Measurements from ENCODE around the gene TLCD1.

TLCD1 gene

DNA sequence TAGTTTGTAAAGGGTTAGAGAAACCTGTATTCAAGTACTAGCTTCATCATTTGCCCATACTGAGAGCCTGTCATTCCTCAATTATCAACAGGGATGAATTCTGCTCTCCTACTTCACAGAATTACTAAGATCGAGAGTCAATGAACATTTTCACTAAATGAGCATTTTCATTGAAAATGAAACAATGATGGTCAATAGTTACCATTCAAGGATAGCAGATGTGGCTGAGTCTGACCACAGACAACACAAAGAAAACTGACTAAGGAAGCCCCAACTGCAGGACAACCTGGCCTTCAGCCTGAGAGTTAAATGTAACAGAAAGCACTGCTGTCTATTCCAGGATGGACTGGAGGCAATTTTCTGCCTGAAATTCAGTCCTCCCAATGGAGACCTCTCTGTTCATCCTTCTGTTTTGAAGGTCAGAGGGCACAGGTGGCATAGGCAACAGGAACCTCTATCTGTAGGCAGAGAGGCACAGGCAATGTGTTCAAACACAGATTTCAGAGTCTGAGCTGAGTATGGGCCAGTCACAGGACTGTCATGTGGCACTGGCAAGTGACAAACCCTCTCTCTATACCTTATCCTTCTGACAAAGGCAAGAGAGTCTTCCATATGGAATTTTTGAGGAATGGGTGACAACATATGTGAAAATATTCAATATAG is 37.2 kb upstream of the TLCD1 start:
- Mint-ChIP-seq H3K36me3 (ENCODE audit: low read depth) (peaks cover 38% of the 10 kb centered on the region), H3K27me3 (ENCODE audit: low read depth, poor library complexity) (no peaks in the 10 kb centered on the region), H3K4me1 (peaks cover 29% of the 10 kb centered on the region), H3K9me3 (no peaks in the 10 kb centered on the region), H3K4me3 (no peak overlapping the region), H3K27ac (no peak overlapping the region)
- TF ChIP-seq, protein P1, sequence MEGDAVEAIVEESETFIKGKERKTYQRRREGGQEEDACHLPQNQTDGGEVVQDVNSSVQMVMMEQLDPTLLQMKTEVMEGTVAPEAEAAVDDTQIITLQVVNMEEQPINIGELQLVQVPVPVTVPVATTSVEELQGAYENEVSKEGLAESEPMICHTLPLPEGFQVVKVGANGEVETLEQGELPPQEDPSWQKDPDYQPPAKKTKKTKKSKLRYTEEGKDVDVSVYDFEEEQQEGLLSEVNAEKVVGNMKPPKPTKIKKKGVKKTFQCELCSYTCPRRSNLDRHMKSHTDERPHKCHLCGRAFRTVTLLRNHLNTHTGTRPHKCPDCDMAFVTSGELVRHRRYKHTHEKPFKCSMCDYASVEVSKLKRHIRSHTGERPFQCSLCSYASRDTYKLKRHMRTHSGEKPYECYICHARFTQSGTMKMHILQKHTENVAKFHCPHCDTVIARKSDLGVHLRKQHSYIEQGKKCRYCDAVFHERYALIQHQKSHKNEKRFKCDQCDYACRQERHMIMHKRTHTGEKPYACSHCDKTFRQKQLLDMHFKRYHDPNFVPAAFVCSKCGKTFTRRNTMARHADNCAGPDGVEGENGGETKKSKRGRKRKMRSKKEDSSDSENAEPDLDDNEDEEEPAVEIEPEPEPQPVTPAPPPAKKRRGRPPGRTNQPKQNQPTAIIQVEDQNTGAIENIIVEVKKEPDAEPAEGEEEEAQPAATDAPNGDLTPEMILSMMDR (IDR thresholded peaks at IDR 0.05) = no peak
- DNase-seq = no peak

DNA sequence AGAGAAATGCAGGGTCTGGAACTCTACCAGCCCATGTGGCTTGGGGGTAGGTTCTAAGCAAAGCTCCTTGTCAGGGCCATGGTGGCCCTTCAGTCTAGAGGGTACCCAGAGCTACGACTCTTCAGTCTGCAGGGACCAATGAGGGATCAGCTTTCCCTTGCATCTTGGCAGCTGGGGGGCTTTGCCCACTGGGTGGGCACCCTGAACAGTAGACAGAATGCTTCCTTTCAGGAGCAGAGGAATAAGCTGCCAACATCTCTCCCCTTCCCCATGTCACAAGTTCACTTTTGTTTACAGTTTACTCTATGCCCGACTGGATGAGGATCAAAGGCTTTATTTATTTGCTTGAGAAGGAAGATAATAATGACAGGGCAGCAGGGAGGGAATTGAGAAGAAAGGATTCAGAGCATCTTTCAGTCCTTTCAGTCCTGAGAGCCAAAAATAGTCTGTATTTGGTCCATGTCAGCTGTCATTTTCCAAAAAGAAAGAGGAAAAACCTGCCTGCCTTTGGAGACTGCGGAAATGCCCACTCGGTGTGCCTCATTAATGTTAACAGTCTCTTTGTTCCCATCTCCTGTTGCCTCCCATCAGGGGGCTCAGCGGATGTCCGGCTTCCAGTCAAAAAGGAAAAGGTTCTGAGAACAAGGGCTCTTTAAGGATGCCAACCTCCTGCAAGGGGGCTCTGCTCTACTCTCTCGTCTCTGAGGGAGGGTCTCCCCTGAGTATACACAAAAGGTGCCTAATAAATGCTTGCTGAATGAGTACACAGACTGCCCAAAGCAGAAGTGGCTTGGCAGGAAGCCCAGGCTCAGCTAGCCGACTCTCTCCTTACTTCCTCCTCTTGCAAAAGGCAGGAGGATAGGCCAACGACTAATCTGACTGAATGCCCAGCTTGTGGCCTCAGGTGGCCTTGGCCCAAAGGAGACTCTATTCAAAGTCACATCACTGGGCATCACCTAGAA is 34.8 kb upstream of the TLCD1 start:
- H3K4me1 Mint-ChIP-seq = peaks cover 21% of the 10 kb centered on the region
- H3K27me3 Mint-ChIP-seq (ENCODE audit: low read depth, poor library complexity) = peaks cover 3% of the 10 kb centered on the region
- TF ChIP-seq, protein P1 (IDR thresholded peaks at IDR 0.05) = no peak
- H3K9me3 Mint-ChIP-seq = no peaks in the 10 kb centered on the region
- no peak for DNase-seq
- H3K36me3 Mint-ChIP-seq (ENCODE audit: low read depth) = peaks cover 50% of the 10 kb centered on the region
- no peak overlapping the region for H3K4me3 Mint-ChIP-seq
- H3K27ac Mint-ChIP-seq = peak overlapping the region; percentile 41

DNA sequence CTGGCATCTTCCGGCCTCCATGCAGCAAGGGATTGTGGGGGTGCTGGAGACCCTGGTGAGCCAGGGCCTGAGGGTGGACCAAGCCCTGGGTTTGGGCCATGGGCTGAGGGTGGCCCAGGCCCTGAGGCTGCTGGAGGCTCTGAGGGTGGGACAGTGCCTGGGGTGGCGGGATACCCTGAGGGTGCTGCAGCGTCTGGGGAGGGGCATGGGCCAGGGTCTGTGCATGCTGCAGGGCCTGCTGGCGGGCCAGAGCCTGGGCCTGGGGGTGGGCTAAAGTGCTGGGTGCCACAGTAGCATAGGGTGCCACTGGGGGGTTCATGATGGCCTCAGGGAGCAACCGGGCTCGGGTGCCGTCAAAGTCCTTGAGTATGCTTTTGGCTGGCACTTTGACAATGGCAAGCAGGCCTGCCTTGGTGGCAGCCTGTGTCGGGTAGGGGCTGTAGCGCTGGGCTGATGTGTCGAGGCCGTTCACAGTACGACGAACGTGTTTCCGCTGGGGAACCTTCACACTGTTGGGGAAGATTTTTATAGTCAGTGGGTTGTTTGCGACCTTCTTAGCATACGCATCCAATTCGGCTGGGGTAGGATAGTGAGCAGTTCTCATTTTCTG is 33.3 kb upstream of the TLCD1 start:
- Mint-ChIP-seq H3K36me3 (ENCODE audit: low read depth) (peaks cover 51% of the 10 kb centered on the region), H3K4me1 (peaks cover 21% of the 10 kb centered on the region), H3K27ac (peak overlapping the region; percentile 90), H3K9me3 (no peaks in the 10 kb centered on the region), H3K27me3 (ENCODE audit: low read depth, poor library complexity) (peaks cover 3% of the 10 kb centered on the region), H3K4me3 (no peak overlapping the region)
- TF ChIP-seq, protein P1 (IDR thresholded peaks at IDR 0.05) = no peak
- DNase-seq = no peak

DNA sequence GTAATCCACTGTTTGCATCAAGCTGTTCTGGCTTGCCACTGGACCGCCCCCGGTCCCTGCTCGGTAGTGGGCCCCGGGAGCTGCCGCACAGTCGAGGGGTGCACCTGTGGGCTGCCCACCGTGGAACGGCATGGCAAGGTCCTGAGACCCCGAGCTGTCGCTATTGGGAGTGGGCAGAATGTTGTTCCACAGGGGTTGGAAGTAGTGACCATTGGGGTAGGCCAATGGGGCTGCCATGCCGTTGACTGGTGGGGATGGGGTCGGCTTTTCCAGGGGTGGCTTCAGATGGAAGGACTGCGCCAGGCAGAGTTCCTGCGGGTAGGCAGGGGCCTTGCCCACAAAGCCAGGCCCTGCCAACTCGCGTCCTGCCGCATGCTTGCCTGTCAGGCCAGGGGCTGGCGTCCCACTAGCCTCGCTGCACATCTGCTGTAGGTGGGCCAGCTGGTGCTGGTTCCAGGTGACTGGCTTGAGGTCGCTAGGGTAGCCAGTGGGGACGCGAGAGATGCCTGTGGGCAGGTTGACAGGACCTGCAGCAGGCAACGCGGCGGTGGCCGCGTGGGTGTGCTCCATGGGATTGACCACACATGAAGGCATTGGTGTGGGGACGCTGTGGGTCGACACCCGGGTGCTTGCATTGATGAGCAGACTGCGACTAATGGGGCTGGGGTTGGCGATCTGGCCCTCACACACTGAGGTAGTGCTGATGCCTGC is 32.5 kb upstream of the TLCD1 start:
- TF ChIP-seq, protein P1 (IDR thresholded peaks at IDR 0.05) = no peak
- Mint-ChIP-seq H3K4me3 (no peak overlapping the region), H3K27me3 (ENCODE audit: low read depth, poor library complexity) (peaks cover 3% of the 10 kb centered on the region), H3K36me3 (ENCODE audit: low read depth) (peaks cover 48% of the 10 kb centered on the region), H3K27ac (no peak overlapping the region), H3K4me1 (peaks cover 16% of the 10 kb centered on the region), H3K9me3 (no peaks in the 10 kb centered on the region)
- DNase-seq = no peak

DNA sequence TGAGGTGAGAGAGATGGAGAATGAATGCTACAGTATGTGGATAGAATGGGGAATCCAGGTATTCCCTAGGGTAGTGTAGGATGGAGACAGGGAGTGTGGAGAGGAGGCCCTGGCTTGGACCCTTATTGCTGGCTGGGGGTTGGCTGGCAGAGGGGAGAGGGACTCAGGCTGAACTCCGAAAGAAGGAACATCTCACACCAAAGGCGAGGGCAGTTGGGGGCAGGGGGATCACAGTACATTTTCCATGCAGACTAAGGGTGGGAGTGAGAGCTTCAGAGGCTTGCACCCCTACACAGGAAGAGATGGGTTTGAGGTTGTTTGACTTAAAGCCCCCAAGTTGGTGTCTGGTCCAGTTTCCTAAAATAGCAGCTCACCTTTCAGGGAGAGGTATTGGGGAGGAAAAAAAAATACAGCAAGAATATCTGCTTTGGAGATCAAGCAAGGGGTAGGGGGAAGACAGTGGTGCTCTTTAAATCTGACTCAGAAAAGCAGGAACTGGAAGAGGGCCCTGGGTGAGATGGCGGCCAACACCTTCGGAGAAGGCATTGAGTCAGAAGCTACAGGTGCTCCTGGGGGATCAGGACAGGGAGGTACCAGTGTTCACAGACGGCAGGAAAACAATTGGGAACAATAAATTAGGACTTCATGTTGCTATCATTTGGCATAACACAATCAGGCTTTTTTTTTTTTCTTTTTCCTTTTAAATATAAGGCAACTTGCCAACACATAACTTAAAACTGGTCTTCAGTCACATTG is 30.2 kb upstream of the TLCD1 start:
- DNase-seq = no peak
- Mint-ChIP-seq H3K4me3 (no peak overlapping the region), H3K9me3 (no peaks in the 10 kb centered on the region), H3K4me1 (peaks cover 8% of the 10 kb centered on the region), H3K27me3 (ENCODE audit: low read depth, poor library complexity) (peaks cover 3% of the 10 kb centered on the region), H3K36me3 (ENCODE audit: low read depth) (peaks cover 63% of the 10 kb centered on the region), H3K27ac (peak overlapping the region; percentile 34)
- TF ChIP-seq, protein P1 (IDR thresholded peaks at IDR 0.05) = no peak

Data from nephron progenitor cell (in vitro differentiated cells).